Activated CD4-positive, alpha-beta T cell treated with anti-CD3 and anti-CD28 coated beads, Interleukin-2, amount 50 U/mL, for 48 hours (primary cell): Measurements from ENCODE around the gene YTHDF2.

Source experiments
- DNase-seq, 2 experiments: peaks; one replicate each; pipeline ENCODE4 v3.0.0-alpha.2; 2020

YTHDF2 gene

DNA sequence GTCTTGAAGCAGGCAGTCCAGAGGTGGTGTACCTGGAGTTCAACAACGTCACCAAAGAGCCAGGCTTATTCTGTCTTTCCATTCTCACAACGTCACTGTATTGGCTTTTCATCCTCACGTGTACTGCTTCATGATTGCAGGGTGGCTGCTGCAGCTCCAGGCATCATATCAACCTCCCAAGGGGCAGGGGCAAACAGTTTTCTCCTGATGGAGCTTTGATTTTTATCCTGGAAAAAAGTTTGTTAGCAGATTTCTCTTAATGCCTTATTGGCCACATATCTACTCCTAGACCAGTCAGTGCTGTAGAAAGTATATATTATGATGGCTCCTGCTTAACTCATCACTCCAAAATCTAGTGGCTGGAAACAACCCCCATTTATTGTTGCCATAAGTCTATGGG lies 66.9 kb downstream of the YTHDF2 start:
- no peak for DNase-seq

DNA sequence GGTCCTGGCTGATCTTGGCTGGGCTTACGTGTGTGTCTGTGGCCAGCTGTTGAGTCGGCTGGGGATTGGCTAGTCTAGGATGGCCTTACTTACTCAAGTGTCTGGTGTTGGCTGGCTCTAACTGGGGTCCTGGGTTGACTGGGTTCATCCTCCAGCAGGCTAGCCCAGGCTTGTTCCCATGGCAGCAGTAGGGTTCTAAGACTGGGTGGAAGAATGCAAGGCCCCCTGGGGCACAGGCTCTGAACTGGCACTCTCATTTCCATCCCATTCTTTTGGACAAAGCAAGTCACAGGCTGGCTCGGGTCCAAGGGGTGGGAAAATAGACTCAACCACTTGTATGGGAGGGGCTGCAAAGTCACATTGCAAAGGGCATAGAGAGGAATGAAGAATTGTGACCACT lies 67.3 kb downstream of the YTHDF2 start:
- DNase-seq: no peak

DNA sequence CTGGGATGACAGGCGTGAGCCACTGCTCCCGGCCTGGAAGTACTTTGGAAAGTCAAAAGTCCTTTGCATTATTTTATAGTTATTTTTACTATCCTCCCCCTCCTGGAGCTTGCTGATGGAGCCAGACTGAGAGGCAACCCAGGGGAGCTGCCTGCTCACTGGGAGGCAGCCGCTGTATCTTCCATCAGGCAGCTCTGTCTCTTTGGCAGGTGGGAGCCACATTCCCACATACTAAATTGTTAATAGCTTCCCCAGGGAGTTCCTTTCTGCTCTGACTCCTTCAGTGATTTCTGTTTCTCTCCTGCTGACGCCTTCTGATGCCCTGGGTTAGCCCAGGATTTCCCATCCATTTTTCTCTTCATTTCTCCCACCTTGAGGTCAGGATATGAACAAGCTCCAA lies 70.3 kb downstream of the YTHDF2 start:
- no peak for DNase-seq

DNA sequence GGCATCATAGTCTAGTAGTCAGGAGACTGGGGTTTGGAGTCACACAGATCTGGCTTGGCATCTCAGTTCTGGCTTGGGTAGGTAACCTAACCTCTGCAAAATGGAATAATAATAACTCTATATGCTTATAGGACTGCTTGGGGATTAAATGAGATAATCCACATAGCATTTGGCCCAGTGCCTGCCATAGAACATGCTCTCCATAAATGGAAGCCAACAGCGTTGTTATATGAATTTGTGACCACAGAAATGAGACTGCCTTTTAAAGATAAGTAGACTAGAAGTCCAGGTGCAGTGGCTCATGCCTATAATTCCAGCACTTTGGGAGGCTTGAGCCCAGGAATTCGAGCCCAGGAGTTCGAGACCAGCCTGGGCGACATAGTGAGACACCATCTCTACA lies 71.2 kb downstream of the YTHDF2 start:
- DNase-seq: no peak

DNA sequence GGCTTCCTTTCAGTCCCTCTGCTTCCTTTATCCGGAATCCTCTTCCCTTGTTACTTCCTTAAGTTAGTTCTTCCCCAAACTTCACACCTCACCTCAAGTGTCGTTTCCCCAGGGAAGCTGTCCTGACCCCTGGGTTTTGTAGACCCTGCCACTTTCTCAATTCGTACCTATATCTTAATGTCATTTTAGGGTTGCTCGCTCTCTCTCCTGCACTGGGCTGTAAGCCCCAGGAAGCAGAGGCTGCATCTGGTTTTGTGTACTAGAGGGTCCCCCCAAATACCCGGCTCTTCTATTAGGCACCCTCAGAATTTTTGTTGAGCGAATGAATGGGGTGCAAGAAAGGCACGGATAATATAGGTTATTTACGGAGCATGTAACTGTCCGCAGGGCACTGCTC lies 74.6 kb downstream of the YTHDF2 start:
- DNase-seq: no peak

DNA sequence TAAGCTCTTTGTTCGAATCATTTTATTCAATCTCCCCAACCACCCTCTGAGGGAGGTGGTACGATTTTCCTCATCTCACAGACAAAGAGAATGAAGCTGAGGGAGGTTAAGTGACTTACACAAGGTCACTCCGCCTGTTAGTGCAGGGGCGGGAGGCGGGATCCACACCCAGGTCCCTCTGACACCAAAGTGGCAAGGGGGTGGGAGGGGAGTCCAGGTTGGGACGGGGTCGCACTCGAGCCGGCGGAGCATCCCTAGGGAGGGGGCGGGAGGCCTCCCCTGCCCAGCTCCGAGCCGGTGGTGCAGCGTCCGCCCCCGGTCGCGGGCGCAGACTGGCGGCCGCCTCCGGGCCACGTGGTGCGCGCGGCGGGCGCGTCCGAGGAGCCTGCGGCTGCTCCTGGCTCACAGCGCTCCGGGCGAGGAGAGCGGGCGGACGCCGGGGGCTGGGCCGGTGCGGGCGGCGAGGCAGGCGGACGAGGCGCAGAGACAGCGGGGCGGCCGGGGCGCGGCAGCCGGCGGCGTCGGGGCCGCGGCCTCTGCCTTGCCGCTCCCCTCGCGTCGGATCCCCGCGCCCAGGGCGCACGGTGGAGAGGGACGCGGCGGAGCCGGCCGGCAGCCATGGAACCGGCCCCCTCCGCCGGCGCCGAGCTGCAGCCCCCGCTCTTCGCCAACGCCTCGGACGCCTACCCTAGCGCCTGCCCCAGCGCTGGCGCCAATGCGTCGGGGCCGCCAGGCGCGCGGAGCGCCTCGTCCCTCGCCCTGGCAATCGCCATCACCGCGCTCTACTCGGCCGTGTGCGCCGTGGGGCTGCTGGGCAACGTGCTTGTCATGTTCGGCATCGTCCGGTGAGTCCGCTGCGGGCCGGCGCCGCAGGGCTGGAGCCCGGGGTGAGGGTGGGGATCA lies 75.3 kb downstream of the YTHDF2 start, which contains the start of gene OPRD1:
OPRD1 (plus strand) TSS at position 405 of the 903 bp plus-strand sequence; CDS start at position 619, 214 bp downstream.
- no peak for DNase-seq

DNA sequence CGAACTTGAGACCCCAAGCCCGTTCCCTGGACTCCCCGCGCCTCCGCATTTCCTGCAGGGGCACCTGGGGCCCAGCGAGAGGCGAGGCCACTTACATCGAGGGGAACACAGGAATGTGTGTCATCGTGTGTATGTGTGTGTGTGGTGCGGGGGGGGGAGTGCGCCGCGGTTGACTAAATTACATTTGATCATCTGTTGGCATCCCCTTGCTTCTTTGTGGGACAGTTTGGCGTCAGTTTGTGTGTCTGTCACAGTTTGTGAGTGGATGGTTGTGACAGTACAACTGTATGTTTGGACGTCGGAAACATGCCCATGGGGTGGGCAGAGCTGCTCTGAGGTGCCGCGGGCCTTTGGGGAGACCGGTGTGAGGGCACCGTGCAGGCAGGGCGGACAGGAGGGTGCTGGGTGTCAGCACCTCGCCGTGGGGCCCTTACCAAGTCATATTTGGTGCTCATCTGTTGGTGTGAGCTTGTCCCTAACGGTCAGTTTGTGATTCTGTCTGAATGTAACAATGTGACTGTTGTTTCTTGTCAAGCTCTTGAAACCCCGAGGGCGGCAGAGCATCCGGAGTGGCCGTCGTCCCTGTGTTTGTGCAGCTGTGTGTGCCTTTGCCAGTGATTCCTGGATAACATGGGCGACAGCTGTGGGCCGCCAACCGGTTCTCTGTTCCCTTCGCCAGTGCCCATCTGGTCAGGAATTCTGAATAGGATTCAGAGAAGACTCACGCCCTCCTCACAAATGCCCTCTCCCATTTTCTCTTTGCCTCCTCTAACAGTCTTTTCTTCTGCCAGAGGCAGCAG lies 76.1 kb downstream of the YTHDF2 start:
- DNase-seq: no peak

DNA sequence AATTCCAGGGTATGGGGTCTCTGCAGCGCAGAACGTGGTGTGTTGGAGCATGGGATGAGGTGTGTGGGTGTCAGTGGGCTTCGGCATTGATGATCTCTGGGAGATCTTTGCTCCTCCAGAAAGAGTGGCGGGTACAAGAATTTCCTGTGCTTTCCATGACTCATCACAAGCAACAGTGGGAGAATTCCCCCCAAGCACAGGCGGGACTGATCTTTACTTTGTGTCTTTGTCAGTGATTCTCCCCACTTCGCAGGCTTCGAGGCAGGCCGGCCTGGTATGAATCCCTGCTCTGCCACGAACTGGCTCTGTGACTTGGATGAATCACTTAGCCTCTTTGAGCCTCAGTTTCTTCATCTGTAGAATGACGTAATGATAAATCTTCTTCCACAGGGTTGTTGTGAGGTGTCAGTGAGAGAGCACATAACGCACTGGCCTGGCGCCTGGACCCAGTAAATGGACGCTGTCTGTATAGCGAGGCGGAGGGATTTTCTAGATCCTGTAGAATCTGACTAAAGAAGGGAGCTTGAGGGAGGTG lies 77.3 kb downstream of the YTHDF2 start:
- DNase-seq: no peak

DNA sequence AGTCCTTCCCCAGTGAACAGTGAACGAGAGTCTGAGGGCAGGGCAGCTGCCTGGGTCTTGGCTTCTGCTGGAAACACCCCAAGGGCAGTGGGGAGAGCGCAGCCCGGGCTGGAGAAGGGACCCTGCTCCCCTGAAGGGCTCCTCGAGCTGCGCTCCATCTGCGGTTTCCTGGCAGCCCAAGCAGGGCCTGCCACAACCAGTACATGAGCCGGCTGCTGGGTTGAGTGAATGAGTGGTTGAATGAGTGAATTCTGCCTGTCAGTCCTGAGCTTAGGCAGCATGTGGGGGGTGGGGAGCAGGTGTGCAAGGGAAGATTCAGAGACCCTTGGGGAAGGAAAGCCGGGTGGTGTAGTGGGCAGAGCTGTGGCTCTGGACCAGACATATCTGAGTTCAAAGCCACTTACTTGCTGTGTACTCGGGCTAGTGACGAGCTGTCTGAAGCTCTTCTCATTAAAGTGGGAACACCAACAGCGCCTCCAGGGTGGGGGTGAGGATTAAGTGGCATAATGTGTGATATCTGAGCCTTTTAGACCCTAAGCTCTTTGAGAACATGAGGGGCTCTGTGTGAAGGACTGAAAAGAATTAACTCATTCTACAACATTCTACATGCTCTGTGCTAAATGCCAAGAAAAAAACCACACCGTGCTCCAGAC lies 78.9 kb downstream of the YTHDF2 start:
- no peak for DNase-seq

DNA sequence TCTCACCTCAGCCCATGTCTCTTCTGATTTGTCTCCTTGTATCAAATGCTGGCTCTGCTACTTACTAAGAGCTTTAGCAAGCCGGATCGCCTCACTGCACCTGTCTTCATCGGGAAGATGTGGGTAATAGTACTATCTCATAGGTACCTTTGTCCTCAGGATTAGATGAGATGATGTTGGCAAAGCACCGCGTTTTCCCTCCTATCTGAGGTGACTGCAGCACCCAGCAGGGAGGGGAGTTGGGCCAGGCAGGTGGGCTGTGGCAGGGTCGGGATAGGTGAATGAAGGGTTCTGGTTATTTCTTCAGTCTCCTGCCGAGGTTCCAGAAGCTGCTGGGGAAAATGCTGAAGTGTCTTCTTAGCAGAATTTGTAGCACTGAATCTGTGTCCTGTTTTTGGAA lies 80.4 kb downstream of the YTHDF2 start:
- no peak for DNase-seq

DNA sequence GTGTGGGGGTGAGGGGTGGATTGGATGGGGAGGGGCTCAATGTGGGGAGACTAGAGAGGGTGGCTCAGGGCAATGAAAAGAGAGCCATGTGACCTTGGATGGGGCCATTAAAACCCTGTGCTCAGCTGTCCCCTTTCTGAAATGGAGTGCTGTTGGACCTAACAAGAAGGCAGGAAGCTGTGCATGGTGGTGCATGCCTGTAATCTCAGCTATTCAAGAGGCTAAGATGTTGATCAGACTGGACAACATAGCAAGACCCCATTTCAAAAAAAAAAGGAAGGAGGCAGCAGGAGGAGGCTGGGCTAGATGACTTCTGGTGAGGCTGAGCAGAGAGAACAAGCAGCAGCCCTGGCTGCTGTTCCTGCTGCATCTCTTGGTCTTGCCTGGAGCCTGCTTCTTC lies 82.3 kb downstream of the YTHDF2 start:
- DNase-seq: no peak
